Stimulated activated CD8-positive, alpha-beta memory T cell treated with anti-CD3 and anti-CD28 coated beads, Interleukin-12 subunit alpha, Interleukin-12 subunit beta, amount 100 ng/mL, for 24 hours (primary cell): ENCODE measurements around the gene MUS81.
"Not testable (repeated sequence)": the region's sequence is repeated elsewhere in the genome, so short reads cannot be mapped to it uniquely, and the experiment has no call there.

Source experiments
- DNase-seq: peaks from one replicate; pipeline ENCODE4 v3.0.0-alpha.2; 2020; ENCODE audit errors: extremely low read depth

MUS81 gene

DNA sequence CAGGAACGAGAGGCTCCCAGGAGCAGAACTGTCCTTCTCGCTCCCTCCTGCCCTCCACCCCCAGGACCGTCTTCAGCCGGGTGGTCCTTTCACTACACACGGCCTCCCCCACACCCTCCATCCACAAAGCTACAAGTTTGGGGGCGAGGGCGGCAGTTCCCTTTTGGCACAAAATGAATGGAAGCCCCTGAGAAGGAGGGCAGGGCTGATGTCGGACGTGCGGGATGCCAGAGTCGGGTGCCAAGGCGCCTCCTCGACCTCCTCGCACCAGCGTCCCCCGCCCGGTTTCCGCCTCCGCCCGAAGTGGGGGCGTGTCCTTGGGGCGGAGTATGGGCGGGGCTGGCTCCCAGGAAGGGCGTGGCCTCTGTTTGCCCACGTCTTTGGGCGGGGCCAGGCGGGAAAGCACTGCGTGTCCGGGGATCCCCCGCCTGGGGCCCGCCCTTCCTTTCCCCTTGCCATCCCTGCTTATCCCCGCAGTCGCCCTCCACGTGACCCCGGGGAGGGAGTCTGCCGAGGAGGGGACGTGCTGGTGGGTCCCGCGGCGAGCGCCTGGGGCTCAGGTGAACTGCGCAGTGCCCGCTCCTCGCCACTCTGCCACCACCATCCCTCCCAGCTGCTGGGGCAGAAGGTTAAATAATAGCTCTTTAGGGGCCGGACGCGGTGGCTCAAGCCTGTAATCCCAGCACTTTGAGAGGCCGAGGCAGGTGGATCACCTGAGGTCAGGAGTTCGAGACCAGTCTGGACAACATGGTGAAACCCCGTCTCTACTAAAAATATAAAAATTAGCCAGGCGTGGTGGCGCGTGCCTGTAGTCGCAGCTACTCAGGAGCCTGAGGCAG is 13.3 kb downstream of the MUS81 start:
- peak; percentile 83 for DNase-seq

DNA sequence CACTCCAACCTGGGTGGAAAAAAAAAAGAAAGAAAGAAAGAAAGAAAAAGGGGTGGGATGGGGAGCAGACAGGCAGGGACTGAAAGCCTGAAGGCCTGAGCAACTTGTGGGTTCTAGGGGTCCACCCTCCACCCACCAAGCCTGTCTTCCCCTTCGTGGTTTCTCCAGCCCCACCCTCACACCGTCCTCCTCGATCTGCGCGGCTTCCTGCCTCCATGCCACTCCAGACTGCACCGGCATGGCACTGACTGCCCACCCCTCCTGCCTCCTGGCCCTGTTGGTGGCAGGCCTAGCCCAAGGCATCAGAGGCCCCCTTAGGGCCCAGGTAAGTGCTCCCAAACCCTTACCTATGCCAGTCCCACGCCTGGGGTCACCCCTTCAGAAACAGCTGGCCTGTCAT is 19.4 kb downstream of the MUS81 start, which contains the start of gene CTSW:
CTSW (plus strand) TSS at position 221 of the 400 bp plus-strand sequence; CDS start at position 239, 18 bp downstream.
- DNase-seq, result no peak

DNA sequence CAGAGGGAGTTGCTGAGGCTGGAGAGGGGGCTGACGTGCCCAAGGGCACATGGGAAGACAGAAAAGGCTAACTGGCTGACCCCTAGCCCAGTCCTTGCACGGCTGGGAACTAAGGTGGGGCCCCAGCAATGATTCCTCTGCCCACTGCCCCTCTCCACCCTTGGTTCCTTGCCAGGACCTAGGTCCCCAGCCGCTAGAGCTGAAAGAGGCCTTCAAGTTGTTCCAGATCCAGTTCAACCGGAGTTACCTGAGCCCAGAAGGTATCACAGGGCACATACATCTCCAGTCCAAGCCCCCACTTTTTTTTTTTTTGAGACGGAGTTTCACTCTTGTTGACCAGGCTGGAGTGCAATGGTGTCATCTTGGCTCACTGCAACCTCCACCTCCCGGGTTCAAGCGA is 19.8 kb downstream of the MUS81 start:
- no peak for DNase-seq

- DNase-seq, result no peak
Observed at GRCh38 chr11:65880844-65881421, 20.7 kb downstream of the MUS81 start.

DNA sequence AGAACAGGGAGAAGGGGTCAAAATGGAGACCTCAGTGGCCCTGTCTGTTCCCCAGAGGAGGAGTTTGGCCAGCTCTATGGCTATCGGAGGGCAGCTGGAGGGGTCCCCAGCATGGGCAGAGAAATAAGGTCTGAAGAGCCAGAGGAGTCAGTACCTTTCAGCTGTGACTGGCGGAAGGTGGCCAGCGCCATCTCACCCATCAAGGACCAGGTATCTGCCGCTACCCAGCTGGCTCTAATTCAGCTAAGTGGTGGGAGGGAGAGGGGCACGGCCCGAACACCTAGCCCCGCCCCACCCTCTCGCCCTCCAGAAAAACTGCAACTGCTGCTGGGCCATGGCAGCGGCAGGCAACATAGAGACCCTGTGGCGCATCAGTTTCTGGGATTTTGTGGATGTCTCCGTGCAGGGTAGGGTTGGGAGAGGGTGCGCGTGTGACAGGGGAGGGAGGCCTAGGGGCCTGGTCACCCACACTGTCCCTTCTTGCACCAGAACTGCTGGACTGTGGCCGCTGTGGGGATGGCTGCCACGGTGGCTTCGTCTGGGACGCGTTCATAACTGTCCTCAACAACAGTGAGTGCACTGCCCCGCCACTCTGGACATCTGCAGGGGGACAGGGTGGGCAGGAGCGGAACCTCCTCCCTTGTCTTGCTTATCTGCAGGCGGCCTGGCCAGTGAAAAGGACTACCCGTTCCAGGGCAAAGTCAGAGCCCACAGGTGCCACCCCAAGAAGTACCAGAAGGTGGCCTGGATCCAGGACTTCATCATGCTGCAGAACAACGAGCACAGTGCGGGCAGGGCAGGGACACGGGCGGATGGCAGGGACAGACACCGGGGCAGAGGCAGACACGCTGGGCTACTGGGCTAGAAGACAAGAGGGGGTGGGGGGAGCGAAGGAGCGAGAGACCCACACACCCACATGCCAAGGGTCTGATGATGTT is 22.2 kb downstream of the MUS81 start:
- DNase-seq, result no peak

DNA sequence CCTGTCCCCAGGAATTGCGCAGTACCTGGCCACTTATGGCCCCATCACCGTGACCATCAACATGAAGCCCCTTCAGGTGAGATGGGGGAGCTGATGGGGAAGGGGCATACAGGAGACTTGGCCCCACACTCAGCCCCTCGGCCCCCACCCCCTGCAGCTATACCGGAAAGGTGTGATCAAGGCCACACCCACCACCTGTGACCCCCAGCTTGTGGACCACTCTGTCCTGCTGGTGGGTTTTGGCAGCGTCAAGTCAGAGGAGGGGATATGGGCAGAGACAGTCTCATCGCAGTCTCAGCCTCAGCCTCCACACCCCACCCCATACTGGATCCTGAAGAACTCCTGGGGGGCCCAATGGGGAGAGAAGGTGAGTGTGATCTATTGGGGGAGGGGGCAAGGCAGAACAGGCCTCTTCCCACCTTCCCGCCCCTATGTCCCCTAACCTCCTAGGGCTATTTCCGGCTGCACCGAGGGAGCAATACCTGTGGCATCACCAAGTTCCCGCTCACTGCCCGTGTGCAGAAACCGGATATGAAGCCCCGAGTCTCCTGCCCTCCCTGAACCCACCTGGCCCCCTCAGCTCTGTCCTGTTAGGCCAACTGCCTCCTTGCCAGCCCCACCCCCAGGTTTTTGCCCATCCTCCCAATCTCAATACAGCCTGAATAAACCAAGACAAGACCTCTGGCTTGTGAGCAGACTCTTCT is 23.0 kb downstream of the MUS81 start:
- no peak for DNase-seq

DNA sequence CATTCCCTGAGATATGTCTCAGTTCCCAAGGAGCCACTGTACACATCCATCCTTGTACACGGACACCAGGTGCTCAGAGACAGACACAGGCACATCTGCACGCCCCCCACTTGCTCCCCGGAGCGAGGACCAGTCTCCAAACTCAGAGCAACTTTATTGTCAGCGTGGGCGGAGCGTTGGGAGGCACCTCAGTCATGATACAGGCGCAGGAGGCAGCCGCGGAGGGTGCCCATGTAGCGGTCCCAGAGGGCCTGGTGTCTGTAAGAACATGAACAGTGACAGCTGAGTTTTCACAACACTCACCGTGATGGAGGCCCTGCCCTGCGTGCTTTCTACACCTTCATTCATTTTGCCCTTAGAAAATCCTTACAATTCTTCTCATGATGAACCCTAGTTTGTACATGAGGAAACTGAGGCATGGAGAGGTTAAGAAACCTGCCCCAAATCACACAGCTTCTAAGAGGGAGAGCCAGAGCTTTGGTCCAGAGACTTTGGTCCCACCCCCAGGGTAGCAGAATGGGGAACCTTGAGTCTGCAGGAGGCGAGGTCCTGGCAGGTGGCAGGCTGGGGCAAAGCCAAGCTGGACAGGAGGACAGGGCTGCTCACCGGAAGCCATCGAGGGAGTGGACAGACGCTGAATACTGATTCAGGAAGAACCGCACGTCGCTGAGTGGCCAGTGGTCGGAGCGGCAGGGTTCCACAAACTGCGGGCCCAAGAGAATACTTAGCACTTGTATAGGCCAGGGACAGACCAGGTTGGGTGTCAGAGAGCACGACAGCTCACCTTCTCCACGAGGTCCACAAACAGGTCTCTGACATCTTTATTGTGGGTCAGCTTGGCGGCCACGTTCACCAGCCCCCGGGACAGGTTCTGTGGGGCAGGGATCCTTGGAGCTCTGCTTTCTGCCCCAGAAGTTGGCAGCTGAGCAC is 23.8 kb downstream of the MUS81 start:
- DNase-seq, result no peak

GRCh38 chr11:65884716-65885092 is 24.5 kb downstream of the MUS81 start:
- no peak for DNase-seq

DNA sequence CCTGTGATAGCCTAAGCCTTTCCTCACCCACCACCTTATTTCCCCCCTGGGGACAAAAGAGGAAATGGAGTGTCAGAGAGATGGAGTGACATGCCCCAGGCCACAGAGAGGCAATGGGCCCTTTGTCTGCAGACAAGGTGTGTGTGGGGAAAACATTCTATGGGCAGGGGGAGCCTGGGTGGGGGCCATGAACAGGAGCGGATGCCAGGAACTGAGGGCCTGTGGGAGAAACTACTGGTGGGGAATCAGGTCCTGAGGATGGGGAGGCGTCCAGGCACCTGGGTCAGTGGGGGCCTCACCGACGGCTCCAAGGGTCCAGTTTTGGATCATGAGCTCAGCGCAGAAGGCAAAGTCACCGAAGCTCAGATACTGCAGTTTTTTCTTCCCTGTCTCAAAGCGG is 25.0 kb downstream of the MUS81 start:
- no peak for DNase-seq

- DNase-seq, result no peak
Observed at GRCh38 chr11:65885808-65886536, 25.7 kb downstream of the MUS81 start.

GRCh38 chr11:65886826-65887722 is 26.8 kb downstream of the MUS81 start:
- no peak for DNase-seq

- DNase-seq, result no peak
Observed at GRCh38 chr11:65887723-65888162, 27.5 kb downstream of the MUS81 start.

DNA sequence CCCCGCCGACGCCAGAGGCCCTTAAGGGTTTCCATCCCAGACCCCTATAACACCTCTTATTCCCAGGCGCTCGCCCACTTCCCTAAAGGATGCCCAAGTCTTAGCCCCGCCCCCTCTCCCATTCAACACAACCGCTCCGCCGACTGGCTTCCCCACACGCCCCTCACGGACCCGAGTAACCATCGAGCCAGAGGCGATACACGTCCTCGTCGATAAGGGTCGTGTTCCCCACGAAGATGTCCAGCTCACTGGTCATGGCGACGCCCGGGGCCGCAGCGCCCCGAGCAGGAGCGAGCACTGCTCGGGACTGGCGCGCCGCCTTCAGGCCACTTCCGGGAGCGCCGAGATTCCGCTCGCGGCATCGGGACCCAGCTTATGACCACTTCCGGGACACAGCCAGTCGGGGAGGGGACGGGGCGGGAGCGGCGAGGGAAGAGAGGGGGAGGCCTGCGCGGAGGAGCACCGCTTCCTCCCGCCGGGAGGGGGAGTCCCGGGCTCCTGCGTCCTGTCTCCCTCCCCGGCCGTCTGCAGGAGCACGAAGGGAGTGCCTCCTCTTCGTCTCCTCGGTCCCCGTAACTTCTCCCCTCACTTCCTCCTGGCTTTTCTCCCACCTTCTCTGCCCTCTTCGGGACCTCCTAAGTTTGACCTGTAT is 28.1 kb downstream of the MUS81 start, which contains the start of gene FIBP:
FIBP (minus strand) TSS at position 309 of the 652 bp plus-strand sequence; CDS start at position 256, 53 bp downstream.
- peak; percentile 91 for DNase-seq

GRCh38 chr11:65890324-65891218 is 30.3 kb downstream of the MUS81 start, which contains the start of gene CCDC85B:
CCDC85B (plus strand) TSS chr11:65890673; CDS start chr11:65890784, 111 bp downstream.
- peak; percentile 96 for DNase-seq

- no peak for DNase-seq
Observed at GRCh38 chr11:65891219-65892136, 31.2 kb downstream of the MUS81 start.

GRCh38 chr11:65892137-65892540 is 31.9 kb downstream of the MUS81 start:
- DNase-seq, result not testable (repeated sequence)
